NCI-H2029 (cell line): ENCODE measurements around the gene TCEANC2.

Source experiments
- DNase-seq: peaks from one replicate; lab custom pipeline; 2025; lab: John Stamatoyannopoulos, UW

The TCEANC2 gene

DNA sequence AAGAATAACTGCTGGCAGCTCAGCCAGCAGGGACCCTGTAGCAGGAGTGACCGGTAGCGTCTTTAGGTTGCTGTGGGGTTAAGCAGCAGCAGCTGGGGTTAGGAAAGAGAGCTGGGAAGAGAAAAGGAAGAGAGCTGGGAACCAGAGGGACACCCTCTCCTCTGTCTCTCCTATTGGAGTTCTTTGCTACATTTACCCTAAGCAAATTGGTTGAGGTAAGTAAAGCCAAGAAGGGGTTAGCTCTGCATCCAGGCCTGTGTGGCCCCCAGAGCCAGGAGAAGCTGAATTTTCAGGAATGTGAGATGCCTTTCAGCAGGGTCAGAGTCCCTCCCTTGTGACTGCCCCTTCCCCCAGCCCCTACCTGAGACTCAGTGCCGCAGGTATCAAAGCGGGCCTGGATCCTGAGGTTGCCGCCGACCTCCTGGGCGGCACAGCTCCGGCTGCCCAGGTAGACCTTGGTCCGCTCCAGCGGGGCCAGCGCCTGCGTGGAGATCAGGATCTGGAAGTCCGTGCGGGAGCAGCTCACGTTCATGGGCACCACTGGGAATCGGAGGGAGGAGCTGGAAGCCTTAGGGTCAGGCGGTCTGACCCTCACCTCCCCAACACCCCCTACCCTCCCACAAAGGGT is 83.0 kb downstream of the TCEANC2 start:
- DNase-seq: no peak

DNA sequence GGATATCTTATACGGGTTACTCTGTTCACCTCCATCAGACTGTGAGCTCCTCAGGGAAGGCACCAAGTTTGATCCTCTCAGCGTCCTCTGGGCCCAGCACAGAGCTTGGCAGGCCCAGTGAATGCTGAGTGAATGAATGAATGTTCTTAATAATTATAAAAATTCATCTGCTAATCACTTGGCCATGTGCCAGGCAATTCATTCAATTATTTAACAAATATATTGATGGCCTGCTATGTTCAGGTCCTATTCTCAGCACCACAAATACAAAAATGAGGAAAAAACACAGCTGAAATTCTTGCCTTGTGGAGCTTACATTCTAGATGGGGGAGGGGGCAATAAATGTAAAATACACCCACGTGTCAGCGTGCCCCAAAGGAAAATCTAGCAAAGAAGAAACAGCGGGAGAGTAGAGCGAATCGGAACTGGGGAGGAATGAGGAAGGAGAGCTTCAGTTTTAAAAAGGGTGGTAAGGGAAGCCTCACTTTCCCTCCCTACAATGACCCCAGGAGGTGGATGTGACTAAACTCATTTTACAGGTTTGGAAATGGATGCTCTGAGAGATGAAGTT is 83.6 kb downstream of the TCEANC2 start:
- DNase-seq: no peak

DNA sequence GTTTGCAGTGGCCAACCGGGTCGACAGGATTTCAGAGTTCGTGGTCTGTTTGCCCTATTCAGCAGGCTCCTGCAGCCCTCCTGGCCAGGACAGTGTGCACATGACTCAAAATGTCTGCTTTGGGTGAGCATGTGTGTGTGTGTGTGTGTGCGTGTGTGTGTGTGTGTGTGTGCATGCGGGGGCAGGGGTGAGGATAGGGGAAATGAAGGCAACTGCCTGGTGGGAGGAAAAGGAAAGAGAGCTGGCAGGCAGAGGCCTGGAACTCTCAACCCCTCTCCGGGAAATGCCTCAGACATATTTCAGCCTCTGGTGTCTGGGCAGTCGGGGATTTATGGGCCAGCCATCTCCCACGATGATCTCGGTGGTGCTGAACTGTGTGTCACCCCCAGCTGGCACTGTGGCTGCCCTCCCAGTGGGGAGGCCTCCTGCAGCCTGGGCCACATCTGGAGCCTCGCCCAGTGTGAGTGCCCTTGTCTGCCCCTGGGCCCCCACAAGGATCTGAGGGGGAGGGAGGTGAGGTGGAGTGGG is 84.2 kb downstream of the TCEANC2 start:
- DNase-seq: no peak

DNA sequence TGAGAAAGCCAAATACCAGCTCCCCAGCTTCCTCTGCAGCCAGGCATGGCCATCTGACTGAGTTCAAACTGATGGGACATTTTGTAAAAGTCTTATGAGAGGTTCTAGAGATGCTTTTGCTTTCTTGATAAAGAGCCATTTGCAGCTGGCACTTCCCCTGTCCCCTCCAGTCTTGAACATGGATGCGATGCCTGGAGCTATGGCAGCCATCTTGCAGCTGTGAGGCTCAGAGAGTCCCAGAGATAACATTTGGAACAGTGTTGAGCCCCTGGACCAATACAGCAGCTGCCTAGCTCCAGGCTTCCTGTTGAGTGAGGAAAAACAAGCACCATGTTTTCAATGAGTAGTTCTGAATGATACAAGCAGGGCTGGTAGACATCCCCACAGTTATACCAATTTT is 85.6 kb downstream of the TCEANC2 start:
- no peak for DNase-seq

DNA sequence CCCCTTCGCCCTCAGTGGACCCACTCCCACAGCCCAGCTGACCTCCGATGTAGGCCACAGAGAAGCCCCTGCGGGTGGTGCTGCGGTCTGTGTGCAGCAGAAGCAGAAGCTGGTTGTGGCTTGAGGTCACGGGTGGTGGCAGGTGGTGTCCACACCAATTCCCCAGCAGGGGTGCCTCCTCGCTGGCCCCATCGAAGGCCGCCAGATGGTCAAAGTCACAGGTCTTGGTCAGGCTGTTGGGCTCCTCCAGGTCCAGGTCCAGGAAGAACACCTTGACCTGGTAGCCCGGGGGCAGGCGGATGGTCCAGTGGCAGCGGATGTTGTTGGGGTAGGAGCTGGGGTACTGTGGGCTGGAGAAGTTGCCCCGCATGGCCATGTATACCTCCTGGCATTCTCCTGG is 86.3 kb downstream of the TCEANC2 start:
- no peak for DNase-seq

DNA sequence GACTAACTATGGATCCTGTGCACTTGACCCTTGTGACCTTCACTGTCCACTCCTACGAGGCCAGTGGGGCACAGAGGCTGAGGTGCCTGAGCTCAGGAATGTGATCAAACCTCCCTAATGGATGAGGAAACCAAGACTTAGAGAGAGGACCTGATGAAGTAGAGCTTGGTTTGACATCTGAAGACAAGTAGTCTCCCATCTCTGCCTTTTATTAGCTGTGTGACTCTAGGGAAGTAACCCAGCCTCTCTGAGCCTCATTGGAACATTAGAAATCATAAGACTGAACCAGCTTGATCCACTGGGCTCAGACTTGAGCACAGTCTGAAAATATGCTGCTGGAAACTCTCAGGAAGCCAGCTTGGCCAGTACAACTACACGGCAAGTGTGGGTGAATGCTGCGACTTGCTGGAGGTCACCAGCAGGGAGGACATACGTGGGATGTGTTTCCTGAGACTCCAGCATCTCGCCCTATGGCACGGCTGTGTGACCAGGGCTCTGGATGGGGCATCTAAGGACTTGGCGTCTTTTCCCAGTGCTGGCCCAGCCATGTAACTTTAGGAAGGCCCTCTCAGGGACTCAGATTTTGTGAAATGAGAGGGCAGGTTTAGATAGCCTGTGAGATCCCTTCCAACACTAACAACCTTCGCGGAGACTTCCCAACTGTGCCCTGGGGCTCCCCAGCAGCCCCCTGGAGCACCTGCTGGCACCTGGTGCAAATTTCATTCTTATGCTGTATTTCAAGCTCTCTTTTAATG is 88.9 kb downstream of the TCEANC2 start:
- no peak for DNase-seq

DNA sequence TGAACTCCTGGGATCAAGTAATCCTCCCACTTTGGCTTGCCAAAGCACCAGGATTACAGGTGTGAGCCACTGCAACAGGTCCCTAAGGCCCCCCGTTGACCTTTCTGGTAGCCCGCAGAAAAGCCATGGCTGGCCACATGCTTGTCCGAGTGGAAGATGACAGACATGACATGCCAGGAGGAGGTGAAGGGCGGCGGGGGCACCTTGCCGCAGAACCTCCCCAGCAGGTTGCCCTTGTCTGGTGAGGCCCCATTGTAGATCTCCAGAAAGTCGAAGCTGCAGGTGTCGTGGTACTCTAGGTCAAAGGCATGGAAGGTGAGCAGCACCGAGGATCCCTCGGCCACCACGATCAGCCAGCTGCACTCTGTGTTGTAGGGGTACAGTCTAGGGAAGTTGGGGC is 91.0 kb downstream of the TCEANC2 start:
- no peak for DNase-seq

DNA sequence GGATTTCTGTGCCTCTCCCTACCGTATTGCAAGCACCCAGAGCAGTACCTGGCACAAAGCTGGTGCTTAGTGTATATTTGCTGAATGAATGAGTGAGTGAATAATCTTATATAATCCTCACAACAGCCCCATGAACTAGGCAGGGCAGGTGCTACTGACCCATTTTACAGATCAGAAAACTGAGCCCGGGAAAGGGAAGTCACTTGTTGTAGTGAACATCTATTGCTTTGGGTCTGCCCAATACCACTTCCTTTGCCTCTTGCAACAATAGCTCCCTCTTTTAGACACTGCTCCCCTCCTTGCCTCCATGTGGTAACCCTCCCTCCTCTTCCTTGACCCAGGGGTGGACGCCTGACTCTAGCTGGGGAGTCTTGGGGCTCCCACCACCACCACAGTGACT is 96.3 kb downstream of the TCEANC2 start:
- DNase-seq: no peak

DNA sequence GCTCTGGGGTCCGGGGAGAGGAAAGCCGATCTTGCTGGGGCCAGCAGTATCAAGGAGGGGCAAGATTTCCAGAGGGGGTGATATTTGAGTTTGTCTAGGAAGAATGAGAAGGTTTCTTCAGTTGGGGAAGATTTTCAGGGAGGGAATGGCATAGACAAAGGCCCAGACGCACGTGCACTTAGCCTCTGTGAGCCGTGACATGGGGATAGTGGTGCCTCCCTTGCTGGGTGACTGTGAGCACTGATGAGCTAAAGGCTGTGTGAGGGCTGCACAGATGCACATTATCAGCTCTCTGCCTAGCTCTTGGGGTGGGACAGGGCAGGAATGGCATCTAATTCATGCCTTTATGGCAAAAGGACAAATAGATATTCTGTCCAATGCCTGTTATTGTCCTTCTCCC is 97.6 kb downstream of the TCEANC2 start:
- DNase-seq: no peak

DNA sequence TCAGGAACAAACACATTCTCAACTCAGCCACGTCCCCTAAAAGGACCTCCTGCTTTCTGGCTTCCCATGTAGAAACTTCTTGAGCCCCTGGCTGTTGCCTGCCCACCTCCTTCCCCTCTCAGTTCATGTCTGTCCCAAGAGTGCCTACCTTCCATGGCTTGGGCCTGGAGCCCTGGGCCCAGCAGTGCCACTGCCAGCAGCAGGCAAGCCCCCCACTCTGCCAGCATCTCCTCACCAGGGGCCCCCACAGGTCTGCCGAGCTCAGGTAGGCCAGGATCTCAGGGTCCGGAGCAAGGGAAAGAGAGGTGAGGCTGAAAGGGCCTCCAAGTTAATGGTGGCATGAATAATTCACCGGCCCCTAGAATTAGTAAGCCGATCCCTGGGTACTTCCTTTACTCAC is 99.3 kb downstream of the TCEANC2 start, which contains the start of gene CDCP2:
CDCP2 (minus strand) TSS at position 305 of the 400 bp plus-strand sequence; CDS start at position 227, 78 bp downstream.
- DNase-seq: no peak

DNA sequence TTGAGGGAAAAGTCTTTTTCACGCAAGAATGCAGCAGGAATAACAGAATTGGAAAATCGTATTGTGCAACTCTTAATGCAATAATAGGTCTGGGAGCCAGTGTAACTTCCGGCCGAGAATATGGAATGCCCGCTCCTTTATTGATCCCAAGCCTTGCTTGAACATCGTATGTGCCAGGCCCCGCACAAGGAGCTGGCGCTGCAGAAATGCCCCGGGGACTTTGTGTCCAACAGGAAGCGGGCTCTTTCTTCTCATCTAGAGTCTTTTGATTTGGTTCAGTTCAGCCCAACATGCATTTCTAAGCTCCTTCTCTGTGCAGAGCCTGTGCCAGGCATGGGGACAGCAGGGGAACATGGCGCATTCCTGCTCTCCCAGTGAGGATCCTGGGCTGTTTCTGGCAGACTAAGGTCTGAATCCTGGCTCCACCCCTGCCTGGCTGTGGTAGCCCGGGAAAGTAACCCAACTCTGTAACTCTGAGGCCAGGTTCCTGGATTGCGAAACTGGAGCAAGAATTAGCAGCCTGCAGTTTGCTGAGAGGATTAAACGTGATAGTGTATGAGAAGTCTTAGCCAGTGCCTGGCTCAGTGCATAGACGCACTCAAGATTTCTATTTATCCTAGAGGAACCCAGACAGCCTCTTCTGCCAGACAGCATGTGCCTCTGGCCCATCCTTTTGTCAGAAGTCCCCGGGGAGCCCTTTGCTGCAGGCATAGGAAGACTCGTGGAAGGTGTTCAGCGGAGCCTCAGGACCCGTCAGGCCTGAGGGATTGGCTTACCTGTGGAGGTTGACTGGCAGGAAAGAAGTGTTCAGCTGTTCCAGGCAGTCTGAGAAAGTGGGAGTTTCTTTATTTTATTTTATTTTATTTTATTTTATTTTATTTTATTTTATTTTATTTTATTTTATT is 100.4 kb downstream of the TCEANC2 start:
- DNase-seq: no peak
